SK-N-SH (cell line): ENCODE data around the gene GTF2F2.

ENCODE experiments used
- CTCF ChIP-seq: fragments of 200-600 bp; sonication (generic); IDR thresholded peaks from 2 replicates; pipeline ENCODE4 v1.6.1; 2017; ENCODE audit warnings: antibody characterized with exemption, mild to moderate bottlenecking, moderate library complexity
- IRF3 ChIP-seq: fragments of 150-350 bp; IDR thresholded peaks from 2 replicates; pipeline ENCODE4 v1.6.1; 2016; ENCODE audit warnings: mild to moderate bottlenecking, low read depth, low read length
- JUND ChIP-seq: IDR thresholded peaks from 2 replicates; pipeline ENCODE4 v1.4.0; 2012
- NRF1 ChIP-seq: IDR thresholded peaks from 2 replicates; pipeline ENCODE4 v1.6.1; 2012; ENCODE audit warnings: low read depth, mild to moderate bottlenecking, low read length
- RAD21 ChIP-seq: IDR thresholded peaks from 2 replicates; pipeline ENCODE4 v1.6.1; 2012; ENCODE audit warnings: mild to moderate bottlenecking, low read length
- TEAD4 ChIP-seq: IDR thresholded peaks from 2 replicates; pipeline ENCODE4 v1.4.0; 2012; ENCODE audit warnings: mild to moderate bottlenecking, borderline replicate concordance; ENCODE audit not compliant: insufficient read depth

GRCh38 chr13:45119469-45119990, 780 bp upstream of the GTF2F2 start:
- no peak for TF ChIP-seq JUND
- TF ChIP-seq IRF3: no peak
- TF ChIP-seq NRF1: no peak
- TF ChIP-seq CTCF: no peak
- no peak for TF ChIP-seq TEAD4
- TF ChIP-seq RAD21: no peak
